ENCODE results near the gene BNC2. TPM values are rescaled to one million over a fixed set of nuclear protein-coding genes. Genes with fewer than 3 reads are reported as not detected.
A peak's percentile ranks its signal among the peaks of the same experiment; 100 is the strongest.

Gene BNC2
- total RNA-seq, 1 donor from 2014 or later, result 2.4 TPM

GRCh38 chr9:16459421-16460148 is 410.9 kb downstream of the BNC2 start:
- peak overlapping the region; percentile 35 for H3K27ac ChIP-seq
- DNase-seq (ENCODE audit: low spot score), result peak; percentile 28
- H3K4me3 ChIP-seq, result no peak overlapping the region
- Mint-ChIP-seq H3K36me3 (no peaks in the 10 kb centered on the region), H3K27ac (no peak overlapping the region), H3K4me1 (peaks cover 47% of the 10 kb centered on the region), H3K4me3 (no peak overlapping the region), H3K27me3 (ENCODE audit: insufficient read depth, low read depth) (peaks cover 6% of the 10 kb centered on the region), H3K9me3 (peaks cover 4% of the 10 kb centered on the region)
- H3K36me3 ChIP-seq, result no peaks in the 10 kb centered on the region
- peaks cover 42% of the 10 kb centered on the region for H3K4me1 ChIP-seq
- TF ChIP-seq EZH2 (IDR thresholded peaks at IDR 0.05) (no peak), CTCF (IDR thresholded peaks at IDR 0.05) (no peak), EZH2phosphoT487 (IDR thresholded peaks at IDR 0.05) (no peak)
- no peaks in the 10 kb centered on the region for H3K79me2 ChIP-seq (ENCODE audit: low read depth)
- no peaks in the 10 kb centered on the region for H3K9me3 ChIP-seq (ENCODE audit: low read depth)
- no peaks in the 10 kb centered on the region for H3K27me3 ChIP-seq
- H3K4me2 ChIP-seq, result peak overlapping the region; percentile 39
- no peaks in the 10 kb centered on the region for H4K20me1 ChIP-seq (ENCODE audit: low read depth)
- H2AFZ ChIP-seq (replicated peaks), result peak overlapping the region; percentile 4
- H3K9ac ChIP-seq, result no peak overlapping the region
- peaks cover 16% of the 10 kb centered on the region for H3F3A ChIP-seq (ENCODE audit: low read depth)

GRCh38 chr9:16458696-16459420 is 411.6 kb downstream of the BNC2 start:
- peak overlapping the region; percentile 39 for H3K4me2 ChIP-seq
- no peaks in the 10 kb centered on the region for H3K27me3 ChIP-seq
- peaks cover 3% of the 10 kb centered on the region for H3K9me3 Mint-ChIP-seq
- H3K4me3 ChIP-seq, result no peak overlapping the region
- TF ChIP-seq EZH2phosphoT487 (IDR thresholded peaks at IDR 0.05) (no peak), EZH2 (IDR thresholded peaks at IDR 0.05) (no peak), CTCF (IDR thresholded peaks at IDR 0.05) (no peak)
- peaks cover 42% of the 10 kb centered on the region for H3K4me1 ChIP-seq
- no peaks in the 10 kb centered on the region for H3K36me3 Mint-ChIP-seq
- H2AFZ ChIP-seq (replicated peaks), result peak overlapping the region; percentile 4
- H3K4me1 Mint-ChIP-seq, result peaks cover 47% of the 10 kb centered on the region
- no peaks in the 10 kb centered on the region for H4K20me1 ChIP-seq (ENCODE audit: low read depth)
- H3K27me3 Mint-ChIP-seq (ENCODE audit: insufficient read depth, low read depth), result peaks cover 6% of the 10 kb centered on the region
- no peak for DNase-seq (ENCODE audit: low spot score)
- H3K27ac Mint-ChIP-seq, result peak overlapping the region; percentile 70
- peak overlapping the region; percentile 35 for H3K27ac ChIP-seq
- H3F3A ChIP-seq (ENCODE audit: low read depth), result peaks cover 16% of the 10 kb centered on the region
- no peaks in the 10 kb centered on the region for H3K79me2 ChIP-seq (ENCODE audit: low read depth)
- no peak overlapping the region for H3K9ac ChIP-seq
- H3K4me3 Mint-ChIP-seq, result no peak overlapping the region
- H3K9me3 ChIP-seq (ENCODE audit: low read depth), result no peaks in the 10 kb centered on the region
- H3K36me3 ChIP-seq, result no peaks in the 10 kb centered on the region

GRCh38 chr9:16455842-16456241 is 414.6 kb downstream of the BNC2 start:
- Mint-ChIP-seq H3K36me3 (no peaks in the 10 kb centered on the region), H3K27me3 (ENCODE audit: insufficient read depth, low read depth) (peaks cover 8% of the 10 kb centered on the region), H3K4me1 (peaks cover 27% of the 10 kb centered on the region), H3K4me3 (no peak overlapping the region), H3K9me3 (no peaks in the 10 kb centered on the region), H3K27ac (no peak overlapping the region)
- Histone ChIP-seq H3K79me2 (ENCODE audit: low read depth) (no peaks in the 10 kb centered on the region), H2AFZ (replicated peaks) (no peak overlapping the region), H3K36me3 (no peaks in the 10 kb centered on the region), H4K20me1 (ENCODE audit: low read depth) (no peaks in the 10 kb centered on the region), H3F3A (ENCODE audit: low read depth) (peaks cover 11% of the 10 kb centered on the region), H3K9me3 (ENCODE audit: low read depth) (no peaks in the 10 kb centered on the region), H3K27ac (no peak overlapping the region), H3K4me3 (no peak overlapping the region), H3K9ac (no peak overlapping the region), H3K27me3 (no peaks in the 10 kb centered on the region), H3K4me2 (no peak overlapping the region), H3K4me1 (peaks cover 23% of the 10 kb centered on the region)
- TF ChIP-seq CTCF (IDR thresholded peaks at IDR 0.05), result no peak
- TF ChIP-seq EZH2phosphoT487 (IDR thresholded peaks at IDR 0.05), result no peak
- no peak for TF ChIP-seq EZH2 (IDR thresholded peaks at IDR 0.05)
- DNase-seq (ENCODE audit: low spot score), result no peak
